ENCODE data around the gene YY1.

Gene YY1

DNA sequence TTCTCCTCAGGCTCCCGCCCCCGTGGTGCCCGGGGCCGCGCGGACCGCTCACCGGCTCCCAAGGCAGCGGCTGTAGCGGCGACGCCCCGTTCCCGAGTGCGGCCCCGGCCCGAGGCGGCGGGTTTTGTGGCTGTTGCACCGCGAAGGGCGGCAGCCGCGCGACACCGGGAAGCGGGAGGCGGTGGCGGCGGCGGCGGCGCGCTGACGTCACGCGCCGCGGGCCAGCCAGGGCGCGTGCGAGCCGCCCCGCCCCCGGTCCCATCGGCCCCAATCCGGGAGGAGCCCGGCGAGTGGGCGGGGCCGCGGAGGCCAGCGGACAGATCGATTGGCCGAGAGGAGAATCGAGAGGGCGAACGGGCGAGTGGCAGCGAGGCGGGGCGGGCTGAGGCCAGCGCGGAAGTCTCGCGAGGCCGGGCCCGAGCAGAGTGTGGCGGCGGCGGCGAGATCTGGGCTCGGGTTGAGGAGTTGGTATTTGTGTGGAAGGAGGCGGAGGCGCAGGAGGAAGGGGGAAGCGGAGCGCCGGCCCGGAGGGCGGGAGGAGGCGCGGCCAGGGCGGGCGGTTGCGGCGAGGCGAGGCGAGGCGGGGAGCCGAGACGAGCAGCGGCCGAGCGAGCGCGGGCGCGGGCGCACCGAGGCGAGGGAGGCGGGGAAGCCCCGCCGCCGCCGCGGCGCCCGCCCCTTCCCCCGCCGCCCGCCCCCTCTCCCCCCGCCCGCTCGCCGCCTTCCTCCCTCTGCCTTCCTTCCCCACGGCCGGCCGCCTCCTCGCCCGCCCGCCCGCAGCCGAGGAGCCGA is at the start of gene YY1:
TSS of gene YY1 (plus strand) at position 726 of the 792 bp plus-strand sequence. CDS start 101 bp downstream, outside the sequence.
- peak; percentile 99 for DNase-seq (ENCODE audit: low read depth)
- H3K4me3 ChIP-seq (ENCODE audit: low read depth, low read length), result peak within 1 kb of the TSS; percentile 83
- TF ChIP-seq, protein P1, sequence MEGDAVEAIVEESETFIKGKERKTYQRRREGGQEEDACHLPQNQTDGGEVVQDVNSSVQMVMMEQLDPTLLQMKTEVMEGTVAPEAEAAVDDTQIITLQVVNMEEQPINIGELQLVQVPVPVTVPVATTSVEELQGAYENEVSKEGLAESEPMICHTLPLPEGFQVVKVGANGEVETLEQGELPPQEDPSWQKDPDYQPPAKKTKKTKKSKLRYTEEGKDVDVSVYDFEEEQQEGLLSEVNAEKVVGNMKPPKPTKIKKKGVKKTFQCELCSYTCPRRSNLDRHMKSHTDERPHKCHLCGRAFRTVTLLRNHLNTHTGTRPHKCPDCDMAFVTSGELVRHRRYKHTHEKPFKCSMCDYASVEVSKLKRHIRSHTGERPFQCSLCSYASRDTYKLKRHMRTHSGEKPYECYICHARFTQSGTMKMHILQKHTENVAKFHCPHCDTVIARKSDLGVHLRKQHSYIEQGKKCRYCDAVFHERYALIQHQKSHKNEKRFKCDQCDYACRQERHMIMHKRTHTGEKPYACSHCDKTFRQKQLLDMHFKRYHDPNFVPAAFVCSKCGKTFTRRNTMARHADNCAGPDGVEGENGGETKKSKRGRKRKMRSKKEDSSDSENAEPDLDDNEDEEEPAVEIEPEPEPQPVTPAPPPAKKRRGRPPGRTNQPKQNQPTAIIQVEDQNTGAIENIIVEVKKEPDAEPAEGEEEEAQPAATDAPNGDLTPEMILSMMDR (IDR thresholded peaks at IDR 0.05; ENCODE audit: insufficient read depth, low read depth, low read length, missing control alignments), result no peak

DNA sequence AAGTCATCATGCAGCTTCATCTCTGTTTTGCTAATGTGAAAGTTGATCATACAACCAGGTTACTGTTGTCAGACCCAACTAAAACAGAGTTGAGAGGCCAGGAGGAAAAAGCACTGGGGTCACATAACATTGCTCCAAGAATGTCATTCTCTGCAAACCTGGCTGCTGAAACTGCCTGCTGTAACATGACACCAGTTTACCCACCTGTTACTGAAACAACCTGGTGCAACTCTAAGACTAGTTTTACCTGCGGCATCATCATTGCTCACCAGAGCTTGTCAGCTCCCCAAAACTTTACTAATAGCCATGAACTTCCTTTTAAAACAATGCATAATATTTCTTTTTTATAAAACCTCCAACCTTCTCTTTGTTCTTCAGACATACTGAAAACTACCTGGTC is 48.8 kb upstream of the YY1 start:
- TF ChIP-seq, protein P1 (IDR thresholded peaks at IDR 0.05; ENCODE audit: insufficient read depth, low read depth, low read length, missing control alignments), result no peak
- no peak overlapping the region for H3K4me3 ChIP-seq (ENCODE audit: low read depth, low read length)
- no peak for DNase-seq (ENCODE audit: low read depth)

DNA sequence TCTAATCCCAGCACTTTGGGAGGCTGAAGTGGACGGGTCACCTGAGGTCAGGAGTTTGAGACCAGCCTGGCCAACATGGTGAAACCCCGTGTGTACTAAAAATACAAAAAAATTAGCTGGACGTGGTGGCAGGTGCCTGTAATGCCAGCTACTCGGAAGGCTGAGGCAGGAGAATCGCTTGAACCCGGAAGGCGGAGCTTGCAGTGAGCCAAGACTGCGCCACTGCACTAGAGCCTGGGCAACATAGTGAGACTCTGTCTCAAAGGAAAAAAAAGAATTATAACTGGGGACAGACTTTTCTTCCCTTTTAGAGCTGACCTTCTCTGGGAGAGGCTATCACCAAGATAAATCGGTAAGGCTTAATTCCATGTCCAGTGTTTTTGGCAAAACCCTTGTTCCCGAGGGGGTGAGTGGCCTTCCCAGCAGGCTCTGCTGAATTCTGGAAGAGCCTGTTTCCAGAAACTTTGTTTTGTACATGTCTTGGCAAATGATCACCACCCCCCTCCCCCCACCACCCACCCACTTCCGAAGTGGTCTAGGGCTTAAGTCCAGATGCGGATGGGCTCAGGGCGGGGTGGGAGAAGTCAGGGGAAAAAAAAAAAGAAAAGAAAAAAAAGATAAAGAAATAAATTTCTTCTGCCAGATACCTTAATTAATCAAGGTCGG is 47.2 kb upstream of the YY1 start:
- no peak overlapping the region for H3K4me3 ChIP-seq (ENCODE audit: low read depth, low read length)
- TF ChIP-seq, protein P1 (IDR thresholded peaks at IDR 0.05; ENCODE audit: insufficient read depth, low read depth, low read length, missing control alignments), result no peak
- no peak for DNase-seq (ENCODE audit: low read depth)

DNA sequence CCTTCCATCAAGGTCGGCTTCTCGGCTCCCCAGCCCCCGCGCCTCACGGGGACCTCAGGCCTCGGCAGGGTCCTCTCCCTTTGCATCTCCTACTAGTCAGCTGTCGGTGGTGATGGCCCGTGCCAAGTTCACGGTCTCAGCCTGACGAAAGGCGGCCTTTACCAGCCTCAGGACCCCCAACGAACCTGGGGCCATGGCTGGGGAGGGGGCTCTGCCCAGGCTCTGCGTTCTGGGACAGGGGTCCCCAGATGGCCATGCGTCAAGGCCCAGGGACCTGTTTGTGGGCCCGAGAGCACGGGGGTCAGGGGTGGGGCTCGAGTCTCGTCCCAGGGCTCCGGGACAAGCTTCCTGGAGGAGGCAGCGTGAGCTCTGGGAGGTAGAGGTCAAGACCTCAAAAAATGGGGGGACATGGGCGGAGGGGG is 46.7 kb upstream of the YY1 start:
- DNase-seq (ENCODE audit: low read depth), result no peak
- TF ChIP-seq, protein P1 (IDR thresholded peaks at IDR 0.05; ENCODE audit: insufficient read depth, low read depth, low read length, missing control alignments), result no peak
- H3K4me3 ChIP-seq (ENCODE audit: low read depth, low read length), result peak overlapping the region; percentile 72

DNA sequence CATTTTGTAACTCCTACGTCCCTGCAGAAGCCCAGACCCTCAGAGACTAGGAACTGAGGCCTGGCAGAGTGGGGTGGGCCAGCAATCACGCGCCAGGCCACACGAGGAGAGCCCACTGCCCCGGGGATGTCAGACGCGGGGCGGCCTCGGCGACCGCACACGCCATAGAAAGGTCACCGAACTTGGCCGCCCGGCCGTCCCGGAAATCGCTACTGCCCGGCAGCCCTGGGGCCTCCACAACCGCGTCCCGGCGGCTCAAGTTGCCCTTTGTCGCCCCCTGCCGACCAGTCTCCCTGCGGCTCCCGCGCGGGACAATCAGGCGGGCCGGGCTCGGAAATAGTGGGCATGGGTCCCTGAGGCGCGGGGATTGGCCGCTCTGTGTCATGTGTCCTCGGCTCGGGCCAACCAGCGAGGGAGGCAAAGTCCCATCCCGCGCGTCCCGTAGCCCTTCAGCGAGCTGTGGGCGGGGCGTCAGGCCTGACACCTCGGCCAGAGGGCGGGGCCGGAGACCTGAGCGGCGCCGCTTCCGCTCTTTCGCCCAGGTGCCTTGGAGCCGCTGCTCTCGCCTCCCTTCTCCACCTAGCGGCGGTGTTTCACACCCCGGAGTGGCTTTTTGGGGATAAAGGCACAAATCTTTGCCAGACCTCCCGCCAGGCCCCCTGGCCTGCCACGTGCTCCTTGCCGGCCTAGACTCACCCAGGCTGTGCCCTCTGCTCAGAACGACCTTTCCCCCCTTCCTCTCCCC is 46.1 kb upstream of the YY1 start:
- DNase-seq (ENCODE audit: low read depth), result peak; percentile 99
- TF ChIP-seq, protein P1 (IDR thresholded peaks at IDR 0.05; ENCODE audit: insufficient read depth, low read depth, low read length, missing control alignments), result peak; percentile 71
- H3K4me3 ChIP-seq (ENCODE audit: low read depth, low read length), result peak overlapping the region; percentile 72

DNA sequence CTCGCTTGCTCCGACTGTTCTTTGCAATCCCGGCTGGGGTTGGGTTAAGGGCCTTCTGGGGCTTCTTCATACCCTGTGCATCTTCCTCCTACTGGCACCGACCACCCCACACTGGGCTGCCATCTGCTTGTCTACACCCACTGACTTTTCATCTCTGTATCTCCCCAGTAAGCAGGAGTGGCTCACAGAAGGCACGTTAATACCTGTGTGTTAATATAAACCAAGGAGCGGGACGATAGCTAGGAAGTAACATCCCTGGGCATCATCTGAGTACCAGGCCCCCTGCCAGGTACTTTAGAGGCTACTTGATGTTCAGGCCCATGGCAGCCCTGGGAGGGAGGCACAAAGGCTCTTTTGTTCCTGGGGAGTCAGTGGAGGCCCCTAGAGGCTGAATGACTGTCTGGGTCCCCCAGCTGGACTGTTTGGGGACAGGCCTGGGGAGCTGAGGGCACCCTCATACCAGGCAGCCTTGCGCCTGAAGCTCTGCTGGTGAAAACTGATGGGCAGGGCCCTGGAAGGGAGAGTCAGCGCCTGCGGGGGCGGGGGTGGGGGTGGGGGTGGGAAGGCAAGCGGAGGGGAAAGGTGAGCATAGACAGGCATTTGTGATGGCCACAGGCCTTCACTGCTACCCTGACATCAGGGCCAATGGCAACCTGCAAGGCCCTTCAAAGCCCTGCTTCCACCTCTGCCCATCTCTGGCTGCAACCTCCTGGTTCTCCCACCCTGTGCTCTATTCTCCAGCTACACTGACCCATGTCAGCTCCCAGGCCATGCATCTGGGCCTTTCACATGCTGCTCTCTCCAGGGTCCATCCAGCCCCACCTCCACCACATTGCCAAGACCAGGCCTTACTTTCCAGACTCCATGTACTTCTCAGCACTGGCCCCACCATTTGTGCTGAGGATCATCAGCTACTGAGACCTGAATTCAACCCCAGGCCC is 45.3 kb upstream of the YY1 start:
- TF ChIP-seq, protein P1 (IDR thresholded peaks at IDR 0.05; ENCODE audit: insufficient read depth, low read depth, low read length, missing control alignments), result no peak
- peak overlapping the region; percentile 51 for H3K4me3 ChIP-seq (ENCODE audit: low read depth, low read length)
- peak; percentile 37 for DNase-seq (ENCODE audit: low read depth)

Measured in GM12865 (cell line).